OCI-LY7 (cell line): ENCODE results near the gene GDAP2.

Experiments used
- EZH2phosphoT487 ChIP-seq: fragments of 200-600 bp; sonication (generic); IDR thresholded peaks from 2 replicates; pipeline ENCODE4 v1.6.1; 2018; ENCODE audit warnings: low read depth, borderline replicate concordance, mild to moderate bottlenecking, mixed run types, antibody characterized with exemption, low read length, moderate library complexity, mixed read lengths
- TF ChIP-seq, protein P1 (sequence below): fragments of 200-600 bp; sonication (generic); conservative IDR thresholded peaks from 2 replicates; pipeline ENCODE4 v1.5.1; 2014; ENCODE audit warnings: mild to moderate bottlenecking, antibody characterized with exemption, low read length, moderate library complexity, mixed read lengths

GRCh38 chr1:117861694-117862093, 67.7 kb downstream of the GDAP2 start:
- TF ChIP-seq, protein P1, sequence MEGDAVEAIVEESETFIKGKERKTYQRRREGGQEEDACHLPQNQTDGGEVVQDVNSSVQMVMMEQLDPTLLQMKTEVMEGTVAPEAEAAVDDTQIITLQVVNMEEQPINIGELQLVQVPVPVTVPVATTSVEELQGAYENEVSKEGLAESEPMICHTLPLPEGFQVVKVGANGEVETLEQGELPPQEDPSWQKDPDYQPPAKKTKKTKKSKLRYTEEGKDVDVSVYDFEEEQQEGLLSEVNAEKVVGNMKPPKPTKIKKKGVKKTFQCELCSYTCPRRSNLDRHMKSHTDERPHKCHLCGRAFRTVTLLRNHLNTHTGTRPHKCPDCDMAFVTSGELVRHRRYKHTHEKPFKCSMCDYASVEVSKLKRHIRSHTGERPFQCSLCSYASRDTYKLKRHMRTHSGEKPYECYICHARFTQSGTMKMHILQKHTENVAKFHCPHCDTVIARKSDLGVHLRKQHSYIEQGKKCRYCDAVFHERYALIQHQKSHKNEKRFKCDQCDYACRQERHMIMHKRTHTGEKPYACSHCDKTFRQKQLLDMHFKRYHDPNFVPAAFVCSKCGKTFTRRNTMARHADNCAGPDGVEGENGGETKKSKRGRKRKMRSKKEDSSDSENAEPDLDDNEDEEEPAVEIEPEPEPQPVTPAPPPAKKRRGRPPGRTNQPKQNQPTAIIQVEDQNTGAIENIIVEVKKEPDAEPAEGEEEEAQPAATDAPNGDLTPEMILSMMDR = no peak
- no peak for TF ChIP-seq EZH2phosphoT487
